Measurements from ENCODE around the gene AIMP1.
"Not testable (repeated sequence)": the region's sequence is repeated elsewhere in the genome, so short reads cannot be mapped to it uniquely, and the experiment has no call there.

The AIMP1 gene

DNA sequence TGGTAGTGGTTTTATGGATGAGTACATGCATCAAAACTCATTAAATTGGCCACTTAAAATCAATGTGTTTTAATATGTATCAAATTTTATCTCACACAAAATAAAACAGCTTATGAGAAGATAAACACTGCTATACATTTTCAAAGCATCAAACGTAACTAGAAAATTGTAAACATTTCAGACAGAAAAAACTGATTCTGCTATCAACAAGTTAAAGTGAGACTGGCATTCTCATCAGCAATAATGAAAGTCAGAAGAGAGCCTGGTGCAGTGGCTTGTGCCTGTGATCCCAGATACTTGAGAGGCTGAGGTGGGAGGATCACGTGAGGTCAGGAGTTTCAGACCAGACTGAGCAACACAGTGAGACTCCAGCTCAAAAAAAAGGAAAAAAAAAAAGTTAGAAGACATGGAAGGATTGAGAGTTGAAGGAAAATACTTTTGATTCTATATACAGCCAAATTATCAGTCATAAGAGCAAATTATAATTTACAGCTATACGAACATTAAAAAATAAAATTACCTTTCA, 3.3 kb upstream of the AIMP1 start:
- no peak for DNase-seq (ENCODE audit: low spot score)

DNA sequence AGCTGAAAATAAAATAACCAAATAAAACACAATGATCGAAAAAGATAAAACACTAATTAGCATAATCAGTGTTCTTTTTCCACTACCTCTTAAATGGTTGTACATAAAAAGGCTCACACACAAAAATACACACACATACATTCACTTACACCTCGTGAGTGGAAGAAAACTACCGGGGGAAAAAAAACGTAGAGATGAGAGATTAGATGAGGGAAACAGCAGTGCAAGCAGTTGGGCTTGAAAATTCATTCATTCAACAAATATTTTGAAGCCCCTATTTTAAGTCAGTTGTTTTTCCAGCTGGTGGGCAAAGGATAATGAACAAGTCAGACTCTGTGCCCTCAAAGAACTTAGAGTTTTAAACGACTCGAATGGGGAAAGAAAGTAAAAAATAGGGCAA, 1.4 kb upstream of the AIMP1 start:
- DNase-seq (ENCODE audit: low spot score), result no peak

DNA sequence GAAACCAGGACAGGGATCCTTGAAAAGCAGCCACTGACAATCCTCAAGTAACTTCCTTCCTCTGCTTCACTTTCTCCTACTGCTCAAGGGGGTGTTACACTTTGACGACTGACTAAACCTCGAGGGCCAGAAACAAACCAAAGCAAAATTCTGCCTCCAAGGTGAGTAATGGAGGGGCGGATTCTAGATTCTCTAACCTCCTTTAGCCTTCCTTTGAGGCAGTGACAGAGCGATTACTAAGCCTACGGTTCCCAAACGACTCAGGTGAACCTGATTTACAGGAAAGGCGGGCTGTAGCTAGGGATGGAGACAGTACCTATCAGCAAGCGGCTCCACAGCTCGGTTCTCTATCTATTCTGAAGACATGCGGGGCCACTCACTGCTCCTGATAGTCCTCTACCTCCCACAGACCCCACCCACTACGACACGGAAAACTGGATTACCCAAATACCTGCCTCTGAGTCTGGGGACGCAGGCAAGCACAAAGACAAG, 828 bp upstream of the AIMP1 start:
- peak; percentile 15 for DNase-seq (ENCODE audit: low spot score)

DNA sequence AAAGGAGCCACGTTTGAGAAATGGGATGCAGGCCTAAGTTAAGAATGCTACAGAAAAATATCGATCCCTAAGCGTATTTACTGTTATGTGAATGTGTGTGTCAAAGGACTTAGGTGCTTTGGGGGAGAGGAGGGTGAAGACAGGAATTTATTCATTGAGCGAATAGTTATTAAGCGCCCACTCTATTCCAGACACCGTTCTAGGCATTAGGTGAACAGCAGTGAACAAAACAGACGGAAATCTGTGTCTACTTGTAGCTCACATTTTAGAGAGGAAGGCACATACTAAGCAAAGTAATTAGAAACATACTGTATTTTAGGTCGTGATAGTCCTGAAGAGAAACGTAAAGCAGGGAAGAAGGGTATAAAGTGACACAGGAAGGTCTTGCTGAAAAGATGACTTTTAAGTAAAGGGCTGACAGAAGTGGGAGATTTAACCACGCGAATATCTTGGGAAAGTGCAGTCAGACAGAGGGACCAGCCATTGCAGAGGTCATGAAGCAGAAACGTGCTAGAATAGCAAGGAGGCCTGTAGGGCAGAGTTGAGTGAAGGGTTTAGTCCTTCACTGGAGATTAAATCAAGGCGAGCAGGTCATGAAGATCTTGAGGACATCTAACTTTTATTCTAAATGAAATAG, 541 bp downstream of the AIMP1 start:
- DNase-seq (ENCODE audit: low spot score), result no peak

DNA sequence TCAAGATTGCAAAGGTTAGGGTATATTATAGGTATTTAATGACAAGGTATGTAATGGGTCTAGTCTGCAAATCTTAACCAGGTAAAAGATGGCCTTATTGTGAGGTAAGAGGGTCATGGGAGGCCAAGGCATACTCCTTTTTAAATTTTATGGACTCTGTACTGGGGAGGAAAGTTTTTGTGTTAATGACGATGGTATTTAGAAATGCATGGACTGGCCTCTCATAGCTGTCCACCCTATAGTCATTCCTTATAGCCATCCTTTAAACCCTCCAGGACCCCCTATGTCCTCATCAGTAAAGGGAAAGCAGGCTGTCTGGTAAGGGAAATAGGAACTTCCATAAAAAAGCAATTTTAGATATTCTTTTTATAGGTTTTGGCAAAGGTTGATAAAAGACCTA, 1.5 kb downstream of the AIMP1 start:
- DNase-seq (ENCODE audit: low spot score), result no peak

DNA sequence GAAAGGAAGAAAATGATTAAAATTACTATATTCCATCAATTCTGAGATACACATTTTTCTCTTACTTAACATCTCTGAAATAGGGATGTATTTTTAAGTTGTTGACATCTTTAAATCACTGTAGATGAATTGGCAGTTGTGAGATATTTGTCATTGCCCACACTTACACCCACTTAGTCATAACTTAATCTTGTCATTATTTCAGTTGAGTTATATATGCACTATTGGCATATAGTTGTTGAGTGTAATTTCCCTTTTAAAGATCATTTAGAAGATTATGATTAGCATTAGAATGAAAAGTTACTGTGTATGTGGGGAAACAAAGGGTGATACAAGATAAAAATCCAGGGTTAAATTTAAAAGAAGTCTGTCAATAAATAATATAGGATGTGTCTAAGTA, 2.2 kb downstream of the AIMP1 start:
- DNase-seq (ENCODE audit: low spot score), result no peak

DNA sequence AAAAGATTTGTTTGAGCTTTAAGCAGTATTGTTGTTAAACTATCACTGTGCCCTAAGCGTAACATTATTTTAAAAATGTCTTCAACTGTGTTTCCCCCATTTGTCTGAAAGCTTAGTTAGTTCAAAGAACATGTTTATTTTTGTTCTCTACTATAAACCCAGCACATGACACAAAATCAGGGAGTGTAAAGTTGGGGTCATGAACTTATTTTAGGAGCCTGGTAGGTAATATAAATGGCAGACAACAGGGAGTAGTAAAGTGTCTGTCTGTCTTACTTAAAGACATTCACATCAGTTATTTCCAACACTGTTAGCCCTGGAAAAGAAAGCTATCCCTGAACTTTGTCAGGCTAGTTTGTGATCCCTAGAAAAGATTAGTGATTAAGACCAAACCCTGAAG, 3.9 kb downstream of the AIMP1 start:
- no peak for DNase-seq (ENCODE audit: low spot score)

DNA sequence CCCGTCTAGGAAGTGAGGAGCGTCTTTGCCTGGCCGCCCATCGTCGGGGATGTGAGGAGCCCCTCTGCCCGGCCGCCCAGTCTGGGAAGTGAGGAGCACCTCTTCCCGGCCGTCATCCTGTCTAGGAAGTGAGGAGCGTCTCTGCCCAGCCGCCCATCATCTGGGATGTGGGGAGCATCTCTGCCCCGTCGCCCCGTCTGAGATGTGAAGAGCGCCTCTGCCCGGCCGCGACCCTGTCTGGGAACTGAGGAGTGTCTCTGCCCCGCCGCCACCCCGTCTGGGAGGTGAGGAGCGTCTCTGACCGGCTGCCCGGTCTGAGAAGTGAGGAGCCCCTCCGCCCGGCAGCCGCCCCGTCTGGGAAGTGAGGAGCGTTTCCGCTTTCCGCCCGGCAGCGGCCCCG, 4.8 kb downstream of the AIMP1 start:
- DNase-seq (ENCODE audit: low spot score), result not testable (repeated sequence)

DNA sequence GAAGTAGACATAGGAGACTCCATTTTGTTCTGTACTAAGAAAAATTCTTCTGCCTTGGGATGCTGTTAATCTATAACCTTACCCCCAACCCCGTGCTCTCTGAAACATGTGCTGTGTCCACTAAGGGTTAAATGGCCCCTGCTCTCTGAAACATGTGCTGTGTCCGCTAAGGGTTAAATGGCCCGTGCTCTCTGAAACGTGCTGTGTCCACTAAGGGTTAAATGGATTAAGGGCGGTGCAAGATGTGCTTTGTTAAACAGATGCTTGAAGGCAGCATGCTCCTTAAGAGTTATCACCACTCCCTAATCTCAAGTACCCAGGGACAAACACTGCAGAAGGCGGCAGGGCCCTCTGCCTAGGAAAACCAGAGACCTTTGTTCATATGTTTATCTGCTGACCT, 5.5 kb downstream of the AIMP1 start:
- not testable (repeated sequence) for DNase-seq (ENCODE audit: low spot score)

DNA sequence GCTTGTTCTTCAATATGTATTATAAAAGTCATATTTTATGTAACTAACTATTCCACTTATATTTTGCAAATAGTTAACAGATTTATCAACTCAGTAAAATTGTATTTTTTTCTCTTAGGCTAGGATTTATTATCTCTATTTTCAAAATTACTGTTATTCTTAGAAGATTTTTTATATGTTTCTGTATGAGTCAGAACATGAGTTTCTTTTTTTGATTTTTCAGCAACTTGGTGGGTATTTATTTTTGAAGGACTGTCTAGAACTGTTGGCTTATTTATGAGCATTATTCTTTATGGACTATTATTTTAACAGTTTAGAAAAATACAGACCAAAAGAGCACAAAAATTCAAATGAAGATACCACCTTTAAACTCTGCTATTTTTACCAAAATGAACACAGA, 6.8 kb downstream of the AIMP1 start:
- no peak for DNase-seq (ENCODE audit: low spot score)

DNA sequence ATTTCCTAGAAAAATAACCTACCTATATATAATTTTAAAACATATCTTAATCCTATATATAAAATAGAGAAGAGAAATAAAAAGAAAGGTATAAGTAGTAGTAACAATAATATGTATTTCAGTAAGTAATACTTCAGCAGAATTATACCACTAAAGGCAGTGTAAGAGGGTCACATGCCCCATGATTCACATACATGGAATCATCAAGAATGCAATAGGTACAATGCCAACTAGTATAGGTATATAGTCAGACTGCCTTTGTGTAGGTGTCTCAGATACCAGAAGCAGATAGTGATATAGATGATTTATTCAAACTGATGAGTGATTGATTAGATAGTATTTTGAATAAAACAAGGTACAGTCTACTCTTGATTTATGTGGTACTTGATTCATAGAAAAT, 9.4 kb downstream of the AIMP1 start:
- DNase-seq (ENCODE audit: low spot score), result no peak

DNA sequence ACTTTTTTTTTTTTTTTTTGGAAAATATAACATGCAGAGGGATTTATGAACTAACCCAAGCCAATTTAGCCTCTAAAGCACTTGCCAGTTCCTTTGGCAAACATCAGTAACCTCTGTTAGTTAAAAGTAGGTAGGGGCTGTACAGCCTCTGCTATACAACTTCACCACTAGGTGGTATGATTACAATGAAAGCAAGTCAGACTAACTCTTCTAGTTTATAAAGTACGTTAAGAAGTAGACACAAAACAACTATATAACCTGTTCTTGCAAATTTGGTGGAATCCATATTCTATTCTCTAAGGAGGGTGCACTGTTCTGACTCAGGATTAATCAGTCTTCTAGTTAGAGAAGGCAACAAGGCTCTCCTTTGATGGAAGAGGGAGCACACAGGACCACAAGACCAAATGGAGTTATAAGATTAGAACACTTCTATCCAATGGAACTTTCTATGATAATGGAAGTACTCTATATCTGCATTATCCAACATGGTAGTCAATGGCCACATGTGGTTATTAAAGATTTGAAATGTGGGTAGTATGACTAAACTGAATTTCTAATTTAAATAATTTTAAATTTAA, 12.8 kb downstream of the AIMP1 start:
- DNase-seq (ENCODE audit: low spot score), result peak; percentile 51

DNA sequence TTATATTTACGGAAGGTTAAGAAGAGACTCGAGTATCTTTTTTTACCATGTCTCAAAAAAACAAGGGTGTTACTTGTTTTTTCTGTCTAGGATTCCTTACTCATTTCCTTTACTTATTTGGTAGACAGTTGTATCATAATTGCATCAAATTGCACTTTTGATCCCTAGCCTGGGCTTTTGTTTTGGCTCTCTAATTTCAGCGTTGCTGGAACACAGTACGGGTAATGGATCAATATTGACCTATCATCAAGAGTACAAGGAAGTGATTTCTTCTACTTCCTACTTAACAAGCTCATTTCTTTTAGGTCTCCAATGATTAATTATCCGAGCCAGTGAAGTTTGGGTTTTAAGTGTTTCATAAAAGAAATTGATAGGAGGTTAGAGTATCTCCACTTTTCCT, 16.8 kb downstream of the AIMP1 start:
- no peak for DNase-seq (ENCODE audit: low spot score)

DNA sequence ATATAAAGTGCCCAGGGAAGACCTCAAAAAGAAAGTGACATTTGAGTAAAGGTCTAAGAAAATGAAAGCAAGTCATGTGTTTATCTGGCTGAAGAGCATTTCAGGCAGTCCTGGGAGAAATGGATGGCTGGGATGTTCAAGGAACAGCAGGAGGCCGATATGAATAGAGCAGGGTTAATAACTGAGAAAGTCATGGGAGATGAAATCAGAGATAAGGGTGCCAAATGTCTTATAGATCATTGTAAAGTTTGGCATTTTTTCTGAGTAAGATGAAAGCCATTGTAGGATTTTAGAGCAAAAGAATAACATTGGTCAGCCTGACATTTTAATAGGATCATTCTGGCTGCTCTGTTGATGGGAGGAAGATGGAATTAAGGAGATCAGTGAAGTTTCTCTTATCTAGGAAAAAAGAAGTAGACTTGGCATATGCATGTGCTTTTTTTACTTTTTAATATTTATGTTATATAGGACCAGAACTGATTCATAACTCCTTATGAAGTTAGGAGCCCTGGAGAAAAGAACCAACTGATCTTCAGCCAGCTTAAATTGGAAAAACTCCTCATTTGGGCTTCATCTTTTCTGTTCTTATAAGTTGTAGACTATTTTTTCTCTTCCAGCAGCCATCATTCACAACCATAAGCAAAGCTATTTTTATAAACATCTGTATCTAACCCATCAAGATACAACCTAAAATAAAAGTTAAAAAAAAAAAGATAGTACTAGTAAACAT, 18.6 kb downstream of the AIMP1 start:
- no peak for DNase-seq (ENCODE audit: low spot score)

DNA sequence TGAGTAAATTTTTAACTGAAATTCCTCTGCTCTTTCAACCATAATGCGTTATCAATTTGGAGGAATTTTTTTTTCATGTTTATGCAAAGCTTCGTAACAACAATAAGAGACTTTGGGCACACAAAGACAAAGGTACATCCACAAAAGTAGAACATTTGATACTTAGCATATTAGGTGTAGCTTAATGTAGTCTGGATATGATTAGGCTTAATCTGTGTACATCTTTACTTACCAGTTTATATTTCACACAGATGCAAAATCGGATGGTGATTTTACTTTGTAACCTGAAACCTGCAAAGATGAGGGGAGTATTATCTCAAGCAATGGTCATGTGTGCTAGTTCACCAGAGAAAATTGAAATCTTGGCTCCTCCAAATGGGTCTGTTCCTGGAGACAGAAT, 20.3 kb downstream of the AIMP1 start:
- no peak for DNase-seq (ENCODE audit: low spot score)

DNA sequence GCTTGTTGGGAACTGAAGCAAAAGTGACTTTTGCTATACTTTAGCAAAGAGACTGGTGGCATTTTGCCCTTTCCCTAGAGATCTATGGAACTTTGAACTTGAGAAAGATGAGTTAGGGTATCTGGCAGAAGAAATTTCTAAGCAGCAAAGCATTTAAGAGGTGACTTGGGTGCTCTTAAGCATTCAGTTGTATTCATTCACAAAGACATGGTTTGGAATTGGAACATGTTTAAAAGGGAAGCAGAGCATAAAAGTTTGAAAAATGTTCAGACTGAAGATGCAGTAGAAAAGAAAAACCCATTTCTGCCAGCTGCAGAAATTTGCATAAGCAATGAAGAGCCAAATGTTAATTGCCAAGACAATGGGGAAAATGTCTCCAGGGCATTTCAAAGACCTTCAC, 21.6 kb downstream of the AIMP1 start:
- no peak for DNase-seq (ENCODE audit: low spot score)

DNA sequence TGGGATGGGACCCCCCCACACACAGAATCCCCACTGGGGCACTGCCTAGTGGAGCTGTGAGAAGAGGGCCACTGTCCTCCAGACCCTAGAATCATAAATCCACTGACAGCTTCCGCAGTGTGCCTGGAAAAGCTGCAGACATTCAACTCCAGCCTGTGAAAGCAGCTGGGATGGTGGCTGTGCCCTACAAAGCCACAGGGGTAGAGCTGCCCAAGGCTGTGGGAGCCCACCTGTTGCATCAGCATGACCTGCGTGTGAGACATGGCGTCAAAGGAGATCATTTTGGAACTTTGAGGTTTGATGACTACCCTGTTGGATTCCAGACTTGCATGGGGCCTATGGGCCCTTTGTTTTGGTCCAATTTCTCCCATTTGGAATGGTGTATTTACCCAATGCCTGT, 22.3 kb downstream of the AIMP1 start:
- no peak for DNase-seq (ENCODE audit: low spot score)

DNA sequence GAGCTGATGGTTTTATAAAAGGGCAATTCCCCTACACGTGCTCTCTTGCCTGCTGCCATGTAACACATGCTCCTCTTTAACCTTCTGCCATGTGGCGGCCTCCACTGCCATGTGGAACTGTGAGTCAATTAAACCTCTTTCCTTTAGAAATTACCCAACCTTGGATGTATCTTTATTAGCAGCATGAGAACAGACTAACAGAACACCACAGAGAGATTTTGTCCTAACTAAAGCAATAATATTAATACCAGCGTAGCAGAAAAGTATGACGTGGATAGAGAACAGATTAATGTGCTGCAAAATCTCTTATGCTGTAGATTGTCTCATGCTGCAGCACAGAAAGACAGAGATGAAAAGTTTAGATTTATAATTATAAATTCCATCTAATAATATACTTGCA, 23.1 kb downstream of the AIMP1 start:
- no peak for DNase-seq (ENCODE audit: low spot score)

DNA sequence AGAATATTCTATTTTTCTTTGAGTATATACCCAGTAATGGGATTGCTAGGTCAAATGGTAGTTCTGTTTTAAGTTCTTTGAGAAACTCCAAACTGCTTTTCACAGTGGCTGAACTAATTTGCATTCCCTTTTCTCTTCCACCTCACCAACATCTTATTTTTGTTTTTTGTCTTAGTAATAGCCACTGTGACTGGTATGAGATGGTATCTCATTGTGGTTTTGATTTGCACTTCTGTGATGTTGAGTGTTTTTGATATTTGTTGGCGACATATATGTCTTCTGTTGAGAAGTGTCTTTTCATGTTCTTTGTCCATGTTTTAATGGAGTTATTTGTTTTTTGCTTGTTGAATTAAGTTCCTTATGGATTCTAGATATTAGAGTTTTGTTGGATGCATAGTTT, 24.4 kb downstream of the AIMP1 start:
- no peak for DNase-seq (ENCODE audit: low spot score)

DNA sequence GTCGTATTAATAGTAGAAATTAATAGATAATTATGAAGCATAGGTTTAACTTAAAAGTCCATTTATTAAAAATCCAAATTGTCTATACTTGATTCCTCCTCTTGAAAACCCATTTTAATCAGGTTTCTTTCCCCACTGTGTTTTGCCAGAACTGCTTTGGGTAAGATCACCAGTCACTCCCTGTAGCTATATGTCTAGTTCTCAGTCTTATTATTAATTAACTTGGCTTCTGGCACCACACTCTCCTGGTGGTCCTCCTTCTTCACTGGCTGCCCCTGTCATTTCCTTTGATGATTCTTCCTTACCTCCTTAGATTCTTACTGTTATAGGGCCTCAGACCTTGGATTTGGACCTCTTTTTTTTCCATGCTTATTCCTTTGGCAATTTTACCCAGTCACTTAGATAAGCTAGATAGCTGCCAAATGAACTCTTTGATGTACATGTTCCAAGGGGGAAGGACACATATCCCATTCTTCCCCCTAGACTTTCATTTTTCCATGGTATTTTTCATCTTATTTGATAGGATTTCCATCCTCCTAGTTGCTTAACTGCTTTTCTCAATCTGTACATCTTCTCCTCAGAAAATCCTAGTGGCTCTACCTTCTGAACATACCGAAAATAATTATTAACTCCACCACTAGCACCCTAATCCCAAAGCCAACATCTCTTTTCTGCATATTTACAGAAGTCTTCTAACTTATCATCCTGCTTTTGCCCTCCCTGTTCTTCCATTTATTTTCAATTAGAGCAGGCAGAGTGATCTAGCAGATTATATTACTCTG, 27.7 kb downstream of the AIMP1 start:
- DNase-seq (ENCODE audit: low spot score), result no peak

DNA sequence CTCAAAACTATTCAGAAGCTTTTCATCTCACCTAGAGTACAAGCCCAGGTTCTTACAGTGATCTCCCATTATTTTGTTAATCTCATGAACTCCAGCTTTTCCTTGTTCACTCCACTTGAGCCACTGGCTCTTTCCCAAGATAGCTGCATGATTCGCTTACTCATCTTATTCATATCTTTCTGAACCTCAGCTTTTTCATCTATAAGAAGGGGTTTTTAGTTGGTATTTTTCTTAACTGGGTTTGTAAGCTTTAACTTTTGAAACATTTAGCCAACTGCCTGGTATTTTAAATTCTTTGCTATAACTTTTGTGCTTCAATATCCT, 28.3 kb downstream of the AIMP1 start:
- DNase-seq (ENCODE audit: low spot score), result no peak

DNA sequence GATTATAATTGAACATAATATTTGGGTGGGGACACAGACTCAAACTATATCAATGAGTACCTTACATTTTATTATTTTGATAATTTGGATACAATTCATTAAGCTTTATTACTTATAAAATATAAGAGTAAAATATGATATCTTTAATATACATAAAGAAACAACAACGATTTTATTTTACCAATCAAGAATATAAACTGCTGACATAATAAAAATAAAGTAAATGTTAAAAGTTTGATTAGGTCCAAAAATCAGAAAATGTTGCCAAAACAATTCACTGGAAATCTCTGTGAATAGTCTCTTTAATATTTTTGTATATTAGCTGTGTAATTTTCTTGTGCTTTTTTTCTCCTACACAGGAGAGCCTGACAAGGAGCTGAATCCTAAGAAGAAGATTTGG, 30.8 kb downstream of the AIMP1 start:
- no peak for DNase-seq (ENCODE audit: low spot score)

DNA sequence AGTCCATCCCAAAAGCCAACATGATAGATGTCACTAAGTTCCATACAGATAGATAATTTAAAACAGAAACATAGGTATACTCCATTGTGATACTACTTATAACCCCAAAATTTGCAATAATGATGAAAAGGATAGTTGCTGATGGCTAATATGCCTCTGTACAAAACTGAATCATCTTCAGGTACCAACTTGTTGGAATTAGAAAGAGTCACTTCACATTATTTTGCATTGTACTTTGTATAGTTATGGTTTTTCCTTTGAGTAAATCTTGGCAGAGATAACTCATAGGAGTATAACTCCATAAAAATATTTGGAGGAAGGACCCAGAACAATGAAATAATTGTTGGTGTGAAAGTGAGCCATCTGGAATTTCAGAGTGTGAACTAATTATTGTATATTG, 34.7 kb downstream of the AIMP1 start:
- no peak for DNase-seq (ENCODE audit: low spot score)

Data from iPS-NIHi11 (cell line).